Mesenchymal stem cell (in vitro differentiated cells and primary cell): Measurements from ENCODE around the gene ZNF160.
"Not testable (repeated sequence)": the region's sequence is repeated elsewhere in the genome, so short reads cannot be mapped to it uniquely, and the experiment has no call there.

Experiments
- DNase-seq: peaks from one replicate; pipeline ENCODE4 v3.0.0-alpha.2; 2013
- H2AFZ ChIP-seq: one replicate; pipeline ENCODE4 v1.6.1; 2013; ENCODE audit warnings: low read depth, mild to moderate bottlenecking, control low read depth, inconsistent platforms, low read length, moderate library complexity
- H2AK5ac ChIP-seq: 2 replicates; pipeline ENCODE4 v1.6.1; 2013; ENCODE audit warnings: low read length, moderate library complexity, mild to moderate bottlenecking, inconsistent platforms; ENCODE audit not compliant: severe bottlenecking
- H2BK120ac ChIP-seq: one replicate; pipeline ENCODE4 v1.6.1; 2013; ENCODE audit warnings: low read depth, mild to moderate bottlenecking, inconsistent platforms, low read length, moderate library complexity
- H2BK12ac ChIP-seq, 2 experiments: one replicate each; pipeline ENCODE4 v1.6.1; 2013; ENCODE audit warnings: inconsistent platforms in 2 of 2, low read length in 2 of 2, mild to moderate bottlenecking in 2 of 2, moderate library complexity in 2 of 2, control low read depth in 1 of 2
- H2BK15ac ChIP-seq: one replicate; pipeline ENCODE4 v1.6.1; 2013; ENCODE audit warnings: mild to moderate bottlenecking, low read depth, inconsistent platforms; ENCODE audit not compliant: poor library complexity, severe bottlenecking
- H2BK5ac ChIP-seq: 2 replicates; pipeline ENCODE4 v1.6.1; 2013; ENCODE audit warnings: low read depth, mild to moderate bottlenecking, low read length, control low read depth, inconsistent platforms; ENCODE audit not compliant: poor library complexity, severe bottlenecking
- H3K14ac ChIP-seq, 2 experiments: one replicate each; pipeline ENCODE4 v1.6.1; 2013; ENCODE audit warnings: inconsistent platforms in 2 of 2, low read length in 2 of 2, control low read depth in 1 of 2, mild to moderate bottlenecking in 1 of 2, moderate library complexity in 1 of 2
- H3K18ac ChIP-seq, 2 experiments: one replicate each; pipeline ENCODE4 v1.6.1; 2013; ENCODE audit warnings: inconsistent platforms in 2 of 2, low read length in 2 of 2, control low read depth in 1 of 2, low read depth in 1 of 2, mild to moderate bottlenecking in 1 of 2
- H3K23ac ChIP-seq, 2 experiments: one replicate each; pipeline ENCODE4 v1.6.1; 2013; ENCODE audit warnings: inconsistent platforms in 2 of 2, low read length in 2 of 2, mild to moderate bottlenecking in 2 of 2, moderate library complexity in 2 of 2, control low read depth in 1 of 2
- H3K27ac ChIP-seq: 2 replicates; pipeline ENCODE4 v1.5.1; 2013; ENCODE audit warnings: mild to moderate bottlenecking, moderate library complexity, low read length, control low read depth, inconsistent platforms; ENCODE audit not compliant: poor library complexity, severe bottlenecking
- H3K27me3 ChIP-seq, 2 experiments: 2 replicates each; pipeline versions ENCODE4 v1.6.1 to v1.7.0; 2013; ENCODE audit warnings: low read length in 2 of 2, mild to moderate bottlenecking in 2 of 2, moderate library complexity in 2 of 2, control low read depth in 1 of 2, inconsistent platforms in 1 of 2; ENCODE audit not compliant: control insufficient read depth in 1 of 2, insufficient read depth in 1 of 2
- H3K36me3 ChIP-seq, 2 experiments: 2 replicates each; pipeline versions ENCODE4 v1.6.1 to v1.7.0; 2013; ENCODE audit warnings: low read length in 2 of 2, control low read depth in 1 of 2, inconsistent platforms in 1 of 2, low read depth in 1 of 2, mild to moderate bottlenecking in 1 of 2; ENCODE audit not compliant: insufficient read depth in 2 of 2, control insufficient read depth in 1 of 2
- H3K4ac ChIP-seq, 2 experiments: one replicate each; pipeline ENCODE4 v1.6.1; 2013; ENCODE audit warnings: inconsistent platforms in 2 of 2, low read length in 2 of 2, mild to moderate bottlenecking in 2 of 2, moderate library complexity in 2 of 2, control low read depth in 1 of 2, low read depth in 1 of 2
- H3K4me1 ChIP-seq: 2 replicates; pipeline ENCODE4 v1.6.1; 2013; ENCODE audit warnings: low read depth, low read length, control low read depth; ENCODE audit not compliant: control insufficient read depth, insufficient read depth
- H3K4me2 ChIP-seq: 2 replicates; pipeline ENCODE4 v1.6.1; 2013; ENCODE audit warnings: low read length, mild to moderate bottlenecking, inconsistent platforms; ENCODE audit not compliant: poor library complexity, severe bottlenecking
- H3K4me3 ChIP-seq, 2 experiments: 2 replicates each; pipeline versions ENCODE4 v1.5.1 to v1.7.0; 2013; ENCODE audit warnings: low read length in 2 of 2, mild to moderate bottlenecking in 2 of 2, control low read depth in 1 of 2, low read depth in 1 of 2; ENCODE audit not compliant: insufficient read depth in 1 of 2
- H3K79me1 ChIP-seq: replicated peaks from 2 replicates; pipeline ENCODE4 v1.6.1; 2013; ENCODE audit warnings: mild to moderate bottlenecking, control low read depth, low read length, inconsistent platforms; ENCODE audit not compliant: poor library complexity, severe bottlenecking
- H3K9ac ChIP-seq: 2 replicates; pipeline ENCODE4 v1.7.0; 2013; ENCODE audit warnings: mild to moderate bottlenecking, low read length, moderate library complexity
- H3K9me3 ChIP-seq: 2 replicates; pipeline ENCODE4 v1.7.0; 2013; ENCODE audit warnings: mild to moderate bottlenecking, low read length; ENCODE audit not compliant: control insufficient read depth
- H4K8ac ChIP-seq: one replicate; pipeline ENCODE4 v1.6.1; 2013; ENCODE audit warnings: inconsistent platforms, mild to moderate bottlenecking, low read length, moderate library complexity
- H4K91ac ChIP-seq: one replicate; pipeline ENCODE4 v1.6.1; 2013; ENCODE audit warnings: mild to moderate bottlenecking, low read length, inconsistent platforms
- WGBS: methylation state at CpG from one replicate; pipeline ENCODE4 v1.1.7; 2013; ENCODE audit warnings: mixed read lengths; 5-methylcytosine and 5-hydroxymethylcytosine counted together

Gene ZNF160

GRCh38 chr19:53034948-53035675, 68.1 kb downstream of the ZNF160 start:
- H3K4me2 ChIP-seq = no peak overlapping the region
- H3K4me3 ChIP-seq = no peak overlapping the region
- no peak overlapping the region for H2BK120ac ChIP-seq
- 63% methylated on average over 4 of the region's 4 CpGs for WGBS
- no peak overlapping the region for H2BK12ac ChIP-seq
- H4K8ac ChIP-seq = no peak overlapping the region
- no peak overlapping the region for H2AFZ ChIP-seq
- H3K36me3 ChIP-seq = no peaks in the 10 kb centered on the region
- no peak overlapping the region for H3K23ac ChIP-seq
- no peak overlapping the region for H3K14ac ChIP-seq
- H3K4ac ChIP-seq = no peak overlapping the region
- no peak overlapping the region for H2AK5ac ChIP-seq
- H3K27ac ChIP-seq = no peak overlapping the region
- H2BK15ac ChIP-seq = no peak overlapping the region
- H3K9me3 ChIP-seq = peaks cover 44% of the 10 kb centered on the region
- H3K18ac ChIP-seq = no peak overlapping the region
- H3K79me1 ChIP-seq = no peaks in the 10 kb centered on the region
- no peak overlapping the region for H3K9ac ChIP-seq
- no peaks in the 10 kb centered on the region for H3K4me1 ChIP-seq
- H2BK5ac ChIP-seq = no peak overlapping the region
- H3K27me3 ChIP-seq = no peaks in the 10 kb centered on the region
- no peak overlapping the region for H4K91ac ChIP-seq
- DNase-seq = no peak

- H2BK12ac ChIP-seq = no peak overlapping the region
- H3K4ac ChIP-seq = no peak overlapping the region
- no peak overlapping the region for H2BK120ac ChIP-seq
- no peak overlapping the region for H2BK15ac ChIP-seq
- no peak overlapping the region for H3K14ac ChIP-seq
- H2BK5ac ChIP-seq = no peak overlapping the region
- no peak overlapping the region for H3K18ac ChIP-seq
- H3K4me3 ChIP-seq = no peak overlapping the region
- H3K27ac ChIP-seq = no peak overlapping the region
- H3K4me2 ChIP-seq = no peak overlapping the region
- H3K4me1 ChIP-seq = no peaks in the 10 kb centered on the region
- DNase-seq = no peak
- peaks cover 49% of the 10 kb centered on the region for H3K9me3 ChIP-seq
- no peak overlapping the region for H3K23ac ChIP-seq
- no peaks in the 10 kb centered on the region for H3K27me3 ChIP-seq
- no peaks in the 10 kb centered on the region for H3K36me3 ChIP-seq
- WGBS = 100% methylated on average over 1 of the region's 2 CpGs
- no peaks in the 10 kb centered on the region for H3K79me1 ChIP-seq
- H4K8ac ChIP-seq = no peak overlapping the region
- H3K9ac ChIP-seq = no peak overlapping the region
- H2AFZ ChIP-seq = no peak overlapping the region
- no peak overlapping the region for H2AK5ac ChIP-seq
- H4K91ac ChIP-seq = no peak overlapping the region
Measured at GRCh38 chr19:53034054-53034453, 69.2 kb downstream of the ZNF160 start.

GRCh38 chr19:53028306-53028705, 74.9 kb downstream of the ZNF160 start:
- H3K4me3 ChIP-seq, H3K14ac ChIP-seq, H3K79me1 ChIP-seq, H3K27ac ChIP-seq, H4K91ac ChIP-seq, H2BK12ac ChIP-seq, H3K36me3 ChIP-seq, H3K27me3 ChIP-seq, H3K18ac ChIP-seq, H2AK5ac ChIP-seq, H3K9ac ChIP-seq, H3K4me2 ChIP-seq, H2BK120ac ChIP-seq, H3K23ac ChIP-seq, H4K8ac ChIP-seq, H2AFZ ChIP-seq, H2BK5ac ChIP-seq, DNase-seq, H3K4me1 ChIP-seq, H2BK15ac ChIP-seq, H3K4ac ChIP-seq: not testable (repeated sequence)
- peaks cover 23% of the 10 kb centered on the region for H3K9me3 ChIP-seq
- 39% methylated on average over 6 of the region's 7 CpGs for WGBS

- H2BK15ac ChIP-seq = no peak overlapping the region
- 0% methylated on average over 1 of the region's 1 CpG for WGBS
Measured at GRCh38 chr19:53019684-53020083, 83.5 kb downstream of the ZNF160 start.

More at GRCh38 chr19:53019684-53020083, 83.5 kb downstream of the ZNF160 start:
- H4K91ac ChIP-seq = no peak overlapping the region
- no peak overlapping the region for H3K4me3 ChIP-seq
- no peaks in the 10 kb centered on the region for H3K27me3 ChIP-seq
- H3K23ac ChIP-seq = no peak overlapping the region
- H4K8ac ChIP-seq = no peak overlapping the region
- no peak for DNase-seq
- H2BK120ac ChIP-seq = no peak overlapping the region
- H3K18ac ChIP-seq = no peak overlapping the region
- H2BK5ac ChIP-seq = no peak overlapping the region
- no peaks in the 10 kb centered on the region for H3K79me1 ChIP-seq
- no peaks in the 10 kb centered on the region for H3K4me1 ChIP-seq
- H3K4ac ChIP-seq = no peak overlapping the region
- H3K4me2 ChIP-seq = no peak overlapping the region
- H2AFZ ChIP-seq = no peak overlapping the region
- H3K9me3 ChIP-seq = peaks cover 14% of the 10 kb centered on the region
- no peak overlapping the region for H3K9ac ChIP-seq
- H3K36me3 ChIP-seq = no peaks in the 10 kb centered on the region
- H2BK12ac ChIP-seq = no peak overlapping the region
- H2AK5ac ChIP-seq = no peak overlapping the region
- H3K14ac ChIP-seq = no peak overlapping the region
- no peak overlapping the region for H3K27ac ChIP-seq
